ENCODE data around the gene DAPK3.
"Not testable (repeated sequence)": the region's sequence is repeated elsewhere in the genome, so short reads cannot be mapped to it uniquely, and the experiment has no call there.

The DAPK3 gene

GRCh38 chr19:3978145-3978544, 7.2 kb upstream of the DAPK3 start:
- DNase-seq (ENCODE audit: low read depth), result no peak

GRCh38 chr19:3977242-3978143, 6.6 kb upstream of the DAPK3 start:
- DNase-seq (ENCODE audit: low read depth), result no peak

GRCh38 chr19:3976495-3977241, 5.8 kb upstream of the DAPK3 start:
- DNase-seq (ENCODE audit: low read depth), result no peak

- no peak for DNase-seq (ENCODE audit: low read depth)
Observed at GRCh38 chr19:3975637-3976087, 4.8 kb upstream of the DAPK3 start.

GRCh38 chr19:3975144-3975543, 4.2 kb upstream of the DAPK3 start:
- no peak for DNase-seq (ENCODE audit: low read depth)

- DNase-seq (ENCODE audit: low read depth), result no peak
Observed at GRCh38 chr19:3970313-3970807, 539 bp downstream of the DAPK3 start.

- no peak for DNase-seq (ENCODE audit: low read depth)
Observed at GRCh38 chr19:3969435-3970312, 1.2 kb downstream of the DAPK3 start.

- no peak for DNase-seq (ENCODE audit: low read depth)
Observed at GRCh38 chr19:3968556-3969434, 2.1 kb downstream of the DAPK3 start.

GRCh38 chr19:3967983-3968382, 2.9 kb downstream of the DAPK3 start:
- not testable (repeated sequence) for DNase-seq (ENCODE audit: low read depth)

- DNase-seq (ENCODE audit: low read depth), result no peak
Observed at GRCh38 chr19:3966051-3967017, 4.6 kb downstream of the DAPK3 start.

- DNase-seq (ENCODE audit: low read depth), result no peak
Observed at GRCh38 chr19:3964256-3965194, 6.4 kb downstream of the DAPK3 start.

- no peak for DNase-seq (ENCODE audit: low read depth)
Observed at GRCh38 chr19:3963458-3964255, 7.2 kb downstream of the DAPK3 start.

- DNase-seq (ENCODE audit: low read depth), result no peak
Observed at GRCh38 chr19:3961007-3961406, 9.9 kb downstream of the DAPK3 start.

- no peak for DNase-seq (ENCODE audit: low read depth)
Observed at GRCh38 chr19:3959766-3960131, 11.2 kb downstream of the DAPK3 start.

GRCh38 chr19:3958836-3959765, 11.8 kb downstream of the DAPK3 start:
- DNase-seq (ENCODE audit: low read depth), result no peak

- DNase-seq (ENCODE audit: low read depth), result no peak
Observed at GRCh38 chr19:3955688-3956087, 15.2 kb downstream of the DAPK3 start.

- not testable (repeated sequence) for DNase-seq (ENCODE audit: low read depth)
Observed at GRCh38 chr19:3955276-3955675, 15.6 kb downstream of the DAPK3 start.

Data from stimulated activated CD8-positive, alpha-beta memory T cell treated with anti-CD3 and anti-CD28 coated beads, Interleukin-15, amount 100 ng/mL, for 24 hours (primary cell).